Adrenal gland (tissue), 12 donors: ENCODE results near the gene NIPBL. TPM values are rescaled to one million over a fixed set of nuclear protein-coding genes. Genes with fewer than 3 reads are reported as not detected.

ENCODE experiments used
- DNase-seq, 7 donors: peaks; one replicate each; pipeline ENCODE4 v3.0.0-alpha.2; 2019 to 2020
- H3K27ac ChIP-seq, 5 donors: fragments of 200-600 bp; sonication (generic) in 4 of 5; 1 replicate in 3 of 5; 2 replicates in 2 of 5; pipeline versions ENCODE4 v1.5.1 to v1.8.0; 2016 to 2020; ENCODE audit warnings: mild to moderate bottlenecking in 1 of 5
- H3K27me3 ChIP-seq: fragments of 200-600 bp; 2 replicates; pipeline ENCODE4 v1.8.0; 2021
- H3K36me3 ChIP-seq, 2 donors: fragments of 200-600 bp; replicated peaks in 1 of 2; 1 replicate in 1 of 2; 2 replicates in 1 of 2; pipeline versions ENCODE4 v1.5.1 to v1.8.0; 2018 to 2022
- H3K4me1 ChIP-seq, 2 donors: fragments of 200-600 bp; replicated peaks in 1 of 2; 1 replicate in 1 of 2; 2 replicates in 1 of 2; pipeline versions ENCODE4 v1.5.1 to v1.8.0; 2018 to 2021
- H3K4me3 ChIP-seq, 4 donors: fragments of 200-600 bp; sonication (generic) in 3 of 4; one replicate each; pipeline ENCODE4 v1.5.1; 2016 to 2018
- H3K9me3 ChIP-seq, 3 donors: fragments of 200-600 bp; sonication (generic) in 1 of 3; replicated peaks in 1 of 3; 1 replicate in 2 of 3; 2 replicates in 1 of 3; pipeline versions ENCODE4 v1.5.1 to v1.8.0; 2016 to 2021
- CTCF ChIP-seq, 6 experiments: fragments of 450-650 bp in 4 of 6; fragments of 200-600 bp in 2 of 6; sonication (generic) in 1 of 6; IDR thresholded peaks; 1 replicate in 5 of 6; 2 replicates in 1 of 6; pipeline versions ENCODE4 v1.5.1 to v1.8.0; 2016 to 2021; ENCODE audit warnings: antibody characterized with exemption in 6 of 6, mild to moderate bottlenecking in 2 of 6, moderate library complexity in 1 of 6
- POLR2A ChIP-seq, 2 donors: fragments of 450-650 bp; IDR thresholded peaks; one replicate each; pipeline ENCODE4 v1.6.1; 2017; ENCODE audit warnings: antibody characterized with exemption in 2 of 2, mild to moderate bottlenecking in 2 of 2, moderate library complexity in 1 of 2
- WGBS, 4 donors: extraction: QIAGEN DNeasy Blood & Tissue Kit in 2 of 4; methylation state at CpG; one replicate each; pipeline versions ENCODE4 v1.1.5 to v1.1.7; 2013 to 2017; 5-methylcytosine and 5-hydroxymethylcytosine counted together
- intact Hi-C, 2 donors: fragments of 100-400 bp; cut with DNase I; formaldehyde crosslinking; loops; one replicate each; pipeline versions ENCODE4 v1.14.1 to v1.15.0; 2022 to 2023
- polyA plus RNA-seq, 3 donors: library from polyadenylated mRNA; stranded (reverse); fragments of 200-250 nt in 2 of 3; fragments of 350-450 nt in 1 of 3; fragmentation: Illumina TruSeq in 1 of 3; extraction: RNeasy Lipid Tissue Mini Kit (QIAGEN cat#74804) in 1 of 3; gene quantifications; one replicate each; pipeline ENCODE4 v1.2.3, GENCODE V29; 2013 to 2014
- total RNA-seq, 9 donors: library from RNA; depleted of rRNA in 4 of 9; stranded (reverse); fragments of >200 nt in 4 of 9; fragments of 120-200 nt in 1 of 9; fragmentation: NEBNext Ultra II Directional in 1 of 9; extraction: Animal tissue kit (Norgen Biotek cat#: 25700) in 1 of 9; gene quantifications; one replicate each; pipeline versions ENCODE4 v1.1.0 to v1.2.4, GENCODE V29; 2013 to 2023
- donor health status: healthy with polysubstance abuse.
- donor health status: Bipolar disorder and iron deficiency.
- donor health status: DM: yes; HTN: yes; CAD: no.
- donor health status: DM: no; HTN: no; CAD: no.
- donor health status: DM: no; HTN: no; CAD: no.
- donor health status: DM: yes; HTN: yes; CAD: no.

NIPBL gene
- total and polyA plus RNA-seq, 12 donors, result 15.7 to 54.5 (median 41.9) TPM

DNA sequence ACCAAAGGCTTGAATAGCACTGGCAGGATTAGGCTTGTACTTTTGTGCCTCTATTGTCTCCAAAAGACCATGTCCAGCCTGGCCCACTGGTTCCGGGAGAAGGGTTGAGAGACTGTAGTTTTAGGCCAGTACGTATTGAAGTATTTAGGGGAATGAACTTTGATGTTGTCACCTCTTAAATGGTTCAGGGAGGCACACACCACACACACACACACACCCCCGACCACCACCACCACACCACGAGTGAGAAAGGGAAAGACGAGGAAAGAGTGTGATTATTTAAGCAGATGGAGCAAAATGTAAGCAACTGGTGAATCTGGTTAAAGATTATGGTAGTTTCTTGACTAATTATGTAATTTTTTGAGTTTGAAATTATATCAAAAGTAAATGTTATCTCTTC is 61.6 kb downstream of the NIPBL start:
- intact Hi-C loops, result no loop called here
- no peak for DNase-seq
- Histone ChIP-seq H3K36me3 (no peaks in the 10 kb centered on the region), H3K27ac (no peak overlapping the region), H3K27me3 (no peaks in the 10 kb centered on the region), H3K4me3 (no peak overlapping the region), H3K9me3 (no peaks in the 10 kb centered on the region), H3K4me1 (peaks cover 6 to 18% of the 10 kb centered on the region in 2 donors)
- WGBS, 4 donors, result 93 to 95% (median 94%) methylated on average over 5 of the region's 5 CpGs
- TF ChIP-seq CTCF (IDR thresholded peaks at IDR 0.05) (no peak), POLR2A (IDR thresholded peaks at IDR 0.05) (no peak)

DNA sequence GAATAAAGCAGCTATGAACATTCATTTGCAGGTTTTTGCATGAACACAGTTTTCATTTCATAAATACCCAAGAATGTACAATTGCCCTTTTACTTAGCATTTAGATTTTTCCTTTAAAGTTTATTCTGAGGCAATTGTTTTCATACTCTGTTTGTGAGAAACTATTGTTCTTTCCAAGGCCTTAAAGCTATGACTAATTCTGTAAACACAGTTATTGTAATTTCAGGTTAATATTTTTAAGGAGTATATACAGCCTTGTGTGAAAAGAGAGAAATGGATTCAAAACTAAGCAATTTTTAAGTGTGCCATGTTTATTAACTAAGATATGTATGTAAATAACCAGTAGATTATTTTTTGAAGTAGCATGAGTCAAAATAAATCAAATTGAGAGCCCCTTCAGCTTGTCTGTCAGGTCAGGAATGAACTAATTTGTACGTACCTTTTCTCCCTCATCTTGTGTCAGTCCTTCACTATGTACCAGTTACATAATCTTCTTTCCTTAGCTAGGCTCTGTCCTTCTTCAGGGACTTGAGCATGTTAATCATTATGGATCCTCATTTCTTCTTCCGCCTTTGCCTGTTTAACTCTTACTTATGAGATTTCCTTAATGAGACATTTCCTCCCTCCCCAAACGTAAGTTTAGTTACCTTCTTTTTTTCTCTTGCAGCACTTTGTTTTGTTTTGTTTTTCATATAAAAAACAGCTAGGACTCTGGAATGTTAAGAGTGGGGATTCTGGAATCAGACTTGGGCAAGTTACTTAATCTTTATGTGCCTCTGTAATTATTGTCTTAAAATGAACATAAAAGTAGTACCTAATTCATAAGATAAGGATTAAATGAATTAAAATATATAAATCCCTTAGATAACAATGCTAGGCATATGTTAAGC is 63.6 kb downstream of the NIPBL start:
- Histone ChIP-seq H3K36me3 (no peaks in the 10 kb centered on the region), H3K9me3 (no peaks in the 10 kb centered on the region), H3K27ac (no peak overlapping the region), H3K27me3 (no peaks in the 10 kb centered on the region), H3K4me3 (no peak overlapping the region), H3K4me1 (peaks cover 6 to 15% of the 10 kb centered on the region in 2 donors)
- 49 to 56% (median 54%) methylated on average over 3 of the region's 3 CpGs for WGBS, 4 donors
- DNase-seq, result no peak
- no peak for TF ChIP-seq POLR2A (IDR thresholded peaks at IDR 0.05)
- TF ChIP-seq CTCF (IDR thresholded peaks at IDR 0.05), result no peak
- intact Hi-C loops, result loop anchor here in 1 of 2 donors (10.0 kb wide), 1 partner anchor 65 kb away; the partner anchor contains the start of gene NIPBL

DNA sequence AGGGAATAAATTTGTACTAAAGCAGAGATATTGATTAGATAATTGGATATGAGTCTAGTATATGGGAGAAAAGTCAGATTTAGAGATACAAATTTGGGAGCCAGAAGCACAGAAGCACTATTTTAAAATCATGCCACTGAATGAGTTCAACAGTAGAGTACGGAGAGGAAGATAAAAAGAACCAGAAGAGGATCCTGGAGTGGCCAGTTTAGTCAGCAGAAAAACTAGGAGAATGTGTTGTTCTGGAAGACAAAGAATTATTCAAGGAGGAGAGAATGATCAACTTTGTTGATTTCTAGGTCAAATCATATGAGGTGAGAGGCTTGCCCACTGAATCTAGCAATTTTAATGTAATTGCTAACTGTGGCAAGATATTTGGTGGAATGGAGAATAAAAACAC is 67.0 kb downstream of the NIPBL start:
- H3K4me1 ChIP-seq, result peaks cover 16 to 27% of the 10 kb centered on the region in 2 donors
- WGBS, 4 donors, result 74 to 83% (median 79%) methylated on average over 1 of the region's 1 CpG
- H3K27me3 ChIP-seq, result no peaks in the 10 kb centered on the region
- TF ChIP-seq POLR2A (IDR thresholded peaks at IDR 0.05) (no peak), CTCF (IDR thresholded peaks at IDR 0.05) (no peak)
- no peaks in the 10 kb centered on the region for H3K9me3 ChIP-seq
- intact Hi-C loops, result loop anchor here in 1 of 2 donors (10.0 kb wide), 1 partner anchor 69 kb away; the partner anchor contains the start of gene NIPBL
- no peak overlapping the region for H3K4me3 ChIP-seq
- no peak for DNase-seq
- H3K27ac ChIP-seq, result no peak overlapping the region
- no peaks in the 10 kb centered on the region for H3K36me3 ChIP-seq

DNA sequence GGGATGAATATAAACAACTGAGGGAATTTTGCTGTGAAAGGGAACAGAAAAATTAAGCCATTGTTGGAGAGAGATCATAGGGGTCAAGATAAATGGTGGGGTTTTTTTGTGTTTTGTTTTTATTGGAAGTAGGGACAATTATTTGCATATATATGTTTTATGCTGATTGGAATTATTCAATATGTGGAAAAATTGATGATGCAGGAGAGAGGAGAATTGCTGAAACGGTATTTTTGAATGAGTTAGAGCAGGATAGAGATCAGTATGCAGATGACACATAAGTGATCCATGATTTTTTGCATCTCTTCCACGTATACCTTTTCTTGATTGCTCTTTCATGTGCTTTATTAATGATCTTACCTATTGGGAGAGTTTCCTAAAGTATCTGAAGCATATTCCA is 67.5 kb downstream of the NIPBL start:
- 81 to 84% (median 81%) methylated on average over 2 of the region's 2 CpGs for WGBS, 4 donors
- TF ChIP-seq CTCF (IDR thresholded peaks at IDR 0.05) (no peak), POLR2A (IDR thresholded peaks at IDR 0.05) (no peak)
- Histone ChIP-seq H3K9me3 (no peaks in the 10 kb centered on the region), H3K27me3 (no peaks in the 10 kb centered on the region), H3K27ac (no peak overlapping the region), H3K36me3 (no peaks in the 10 kb centered on the region), H3K4me3 (no peak overlapping the region), H3K4me1 (peaks cover 16 to 31% of the 10 kb centered on the region in 2 donors)
- intact Hi-C loops, result loop anchor here in 1 of 2 donors (10.0 kb wide), 1 partner anchor 69 kb away; the partner anchor contains the start of gene NIPBL
- no peak for DNase-seq
